Neural cell (in vitro differentiated cells): ENCODE measurements around the gene ATOSB. TPM values are rescaled to one million over a fixed set of nuclear protein-coding genes. Genes with fewer than 3 reads are reported as not detected.

Source experiments
- H2AFZ ChIP-seq: fragments of 200-600, 300-800 bp; sonication (generic), shearing (Covaris generic); 2 replicates; pipeline ENCODE4 v1.6.0; 2014; ENCODE audit warnings: low read depth, mild to moderate bottlenecking, antibody characterized with exemption, low read length, moderate library complexity
- H3F3A ChIP-seq: fragments of 200-600 bp; shearing (Covaris generic); 2 replicates; pipeline ENCODE4 v1.6.1; 2016; ENCODE audit warnings: mild to moderate bottlenecking, moderate library complexity, mixed read lengths, antibody characterized with exemption, low read length; ENCODE audit not compliant: insufficient read depth, poor library complexity, severe bottlenecking
- H3K27ac ChIP-seq: fragments of 200-600, 300-800 bp; sonication (generic), shearing (Covaris generic); 2 replicates; pipeline ENCODE4 v1.5.1; 2014; ENCODE audit warnings: mild to moderate bottlenecking, low read length, moderate library complexity
- H3K27me3 ChIP-seq: fragments of 300-800, 200-600 bp; sonication (generic), shearing (Covaris generic); 2 replicates; pipeline ENCODE4 v1.6.0; 2014; ENCODE audit warnings: mild to moderate bottlenecking, low read depth, low read length, moderate library complexity; ENCODE audit not compliant: insufficient read depth
- H3K36me3 ChIP-seq: fragments of 300-800, 200-600 bp; sonication (generic), shearing (Covaris generic); 2 replicates; pipeline ENCODE4 v1.5.1; 2014; ENCODE audit warnings: mild to moderate bottlenecking, antibody characterized with exemption, low read length, moderate library complexity; ENCODE audit not compliant: insufficient read depth
- H3K4me2 ChIP-seq: fragments of 300-800, 200-600 bp; sonication (generic), shearing (Covaris generic); 2 replicates; pipeline ENCODE4 v1.6.0; 2014; ENCODE audit warnings: mild to moderate bottlenecking, low read length
- H3K4me3 ChIP-seq: fragments of 300-800, 200-600 bp; sonication (generic), shearing (Covaris generic); 2 replicates; pipeline ENCODE4 v1.5.1; 2014; ENCODE audit warnings: mild to moderate bottlenecking, low read length, moderate library complexity
- H3K79me2 ChIP-seq: fragments of 200-600 bp; shearing (Covaris generic); replicated peaks from 2 replicates; pipeline ENCODE4 v1.6.0; 2014; ENCODE audit warnings: mild to moderate bottlenecking, low read length, moderate library complexity; ENCODE audit not compliant: insufficient read depth
- H3K9ac ChIP-seq: fragments of 300-800, 200-600 bp; sonication (generic), shearing (Covaris generic); 2 replicates; pipeline ENCODE4 v1.6.1; 2016; ENCODE audit warnings: mild to moderate bottlenecking, low read length, mixed read lengths
- H3K9me2 ChIP-seq: fragments of 200-600 bp; shearing (Covaris generic); 2 replicates; pipeline ENCODE4 v1.6.1; 2016; ENCODE audit warnings: mild to moderate bottlenecking, low read length, mixed read lengths; ENCODE audit not compliant: insufficient read depth
- H3K9me3 ChIP-seq: fragments of 200-600, 300-800 bp; sonication (generic), shearing (Covaris generic); 2 replicates; pipeline ENCODE4 v1.6.1; 2016; ENCODE audit warnings: mild to moderate bottlenecking, mixed run types, low read length, moderate library complexity, mixed read lengths
- H4K20me1 ChIP-seq: fragments of 200-600 bp; shearing (Covaris generic); 2 replicates; pipeline ENCODE4 v1.6.1; 2016; ENCODE audit warnings: mild to moderate bottlenecking, mixed run types; ENCODE audit not compliant: insufficient read depth
- CTCF ChIP-seq: fragments of 450-650 bp; IDR thresholded peaks from 2 replicates; pipeline ENCODE4 v1.5.1; 2014; ENCODE audit warnings: antibody characterized with exemption, mild to moderate bottlenecking, moderate library complexity; ENCODE audit not compliant: poor library complexity, severe bottlenecking
- EP300 ChIP-seq: fragments of 450-650 bp; conservative IDR thresholded peaks from 2 replicates; pipeline ENCODE4 v1.6.1; 2014; ENCODE audit warnings: antibody characterized with exemption, mild to moderate bottlenecking, moderate library complexity; ENCODE audit not compliant: poor library complexity, severe bottlenecking
- EZH2 ChIP-seq: fragments of 200-600, 300-800 bp; shearing (Covaris generic), sonication (generic); IDR thresholded peaks from 2 replicates; pipeline ENCODE4 v1.6.1; 2014; ENCODE audit warnings: antibody characterized with exemption, low read length, borderline replicate concordance, mild to moderate bottlenecking; ENCODE audit not compliant: insufficient read depth, poor library complexity, severe bottlenecking
- MXI1 ChIP-seq: fragments of 450-650 bp; conservative IDR thresholded peaks from 2 replicates; pipeline ENCODE4 v1.6.1; 2014; ENCODE audit warnings: antibody characterized with exemption, mild to moderate bottlenecking; ENCODE audit not compliant: poor library complexity, severe bottlenecking
- POLR2AphosphoS5 ChIP-seq: IDR thresholded peaks from 2 replicates; pipeline ENCODE4 v1.6.1; 2012
- RAD21 ChIP-seq: fragments of 450-650 bp; conservative IDR thresholded peaks from 2 replicates; pipeline ENCODE4 v1.6.1; 2014; ENCODE audit warnings: antibody characterized with exemption, mild to moderate bottlenecking, moderate library complexity
- REST ChIP-seq: IDR thresholded peaks from 2 replicates; pipeline ENCODE4 v1.6.1; 2012; ENCODE audit warnings: borderline replicate concordance
- SMC3 ChIP-seq: fragments of 450-650 bp; conservative IDR thresholded peaks from 2 replicates; pipeline ENCODE4 v1.6.1; 2014; ENCODE audit warnings: antibody characterized with exemption, mild to moderate bottlenecking, moderate library complexity; ENCODE audit not compliant: poor library complexity
- TAF1 ChIP-seq: IDR thresholded peaks from 2 replicates; pipeline ENCODE4 v1.6.1; 2012; ENCODE audit warnings: low read depth
- polyA plus RNA-seq: library from polyadenylated mRNA; depleted of rRNA; stranded (reverse); fragments of >200 nt; gene quantifications from 2 replicates; pipeline ENCODE4 v1.2.3, GENCODE V29; 2014

ATOSB gene
- polyA plus RNA-seq, 1 donor from 2014 or later, result 28.9 TPM

- Histone ChIP-seq H3K27ac (no peak overlapping the region), H3K79me2 (peaks cover 60% of the 10 kb centered on the region), H3K4me3 (no peak overlapping the region), H4K20me1 (peaks cover 14% of the 10 kb centered on the region), H3K9ac (no peak overlapping the region), H3K27me3 (no peaks in the 10 kb centered on the region), H3K4me2 (no peak overlapping the region), H3K9me3 (no peaks in the 10 kb centered on the region), H3F3A (no peaks in the 10 kb centered on the region), H3K9me2 (no peaks in the 10 kb centered on the region), H2AFZ (no peak overlapping the region), H3K36me3 (peaks cover 10% of the 10 kb centered on the region)
- TF ChIP-seq EZH2 (no peak), EP300 (no peak), RAD21 (no peak), CTCF (no peak), POLR2AphosphoS5 (no peak), MXI1 (no peak), REST (no peak), TAF1 (no peak), SMC3 (no peak)
Measured at GRCh38 chr9:35067056-35067455, 48.6 kb downstream of the ATOSB start.

DNA sequence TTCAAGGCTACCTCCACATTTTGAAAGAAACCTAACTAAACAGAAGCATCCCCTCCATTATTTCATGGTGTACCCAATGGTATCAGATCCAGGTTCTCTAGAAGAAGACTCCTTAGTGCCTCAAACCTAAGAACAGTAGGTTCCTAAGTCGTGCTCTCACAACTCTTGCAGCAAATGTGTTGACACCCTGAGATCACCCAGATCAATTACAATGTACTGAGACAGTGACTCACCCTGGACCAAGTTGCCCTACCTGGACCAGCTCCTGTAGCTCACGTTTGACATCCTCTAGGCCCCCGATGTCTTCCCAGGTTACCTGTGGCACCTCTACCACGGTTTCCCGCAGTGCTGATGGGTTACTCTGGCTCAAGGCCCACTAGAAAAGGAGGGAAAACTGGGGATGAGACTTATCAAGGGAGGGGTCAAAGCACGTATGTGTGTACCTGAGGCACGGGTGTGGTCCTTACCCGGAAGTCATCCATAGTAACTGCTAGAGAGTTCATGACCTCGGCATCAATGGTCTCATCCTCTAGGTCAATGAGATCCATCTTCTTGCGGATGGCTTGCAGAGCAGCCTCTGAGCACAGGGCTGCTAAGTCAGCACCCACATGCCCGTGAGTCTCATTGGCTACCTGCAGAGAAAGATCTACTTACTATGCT lies 55.0 kb downstream of the ATOSB start:
- no peaks in the 10 kb centered on the region for H3F3A ChIP-seq
- no peaks in the 10 kb centered on the region for H4K20me1 ChIP-seq
- H3K9me3 ChIP-seq, result no peaks in the 10 kb centered on the region
- H3K9me2 ChIP-seq, result no peaks in the 10 kb centered on the region
- no peak overlapping the region for H3K4me3 ChIP-seq
- no peak overlapping the region for H3K9ac ChIP-seq
- H3K27me3 ChIP-seq, result no peaks in the 10 kb centered on the region
- no peak for TF ChIP-seq SMC3
- no peak for TF ChIP-seq POLR2AphosphoS5
- no peak for TF ChIP-seq CTCF
- no peak for TF ChIP-seq RAD21
- no peak for TF ChIP-seq EP300
- TF ChIP-seq EZH2, result no peak
- TF ChIP-seq REST, result no peak
- TF ChIP-seq MXI1, result no peak
- TF ChIP-seq TAF1, result no peak
- H3K36me3 ChIP-seq, result peaks cover 15% of the 10 kb centered on the region
- H2AFZ ChIP-seq, result no peak overlapping the region
- H3K4me2 ChIP-seq, result no peak overlapping the region
- H3K27ac ChIP-seq, result no peak overlapping the region
- peaks cover 5% of the 10 kb centered on the region for H3K79me2 ChIP-seq
